Smooth muscle cell (in vitro differentiated cells): ENCODE results near the gene GLT6D1. TPM values are rescaled to one million over a fixed set of nuclear protein-coding genes. Genes with fewer than 3 reads are reported as not detected.

ENCODE experiments used
- DNase-seq: peaks from one replicate; lab custom pipeline; 2025; ENCODE audit not compliant: unreplicated experiment; lab: John Stamatoyannopoulos, UW
- H2AFZ ChIP-seq: fragments of 200-600 bp; sonication (generic); 2 replicates; pipeline ENCODE4 v1.6.0; 2016; ENCODE audit warnings: antibody characterized with exemption, low read depth, mild to moderate bottlenecking
- H3F3A ChIP-seq: fragments of 200-600 bp; sonication (generic); 2 replicates; pipeline ENCODE4 v1.6.0; 2017; ENCODE audit warnings: antibody characterized with exemption, low read depth
- H3K27ac ChIP-seq: fragments of 200-600 bp; sonication (generic); 2 replicates; pipeline ENCODE4 v1.5.1; 2016; ENCODE audit warnings: low read depth, mild to moderate bottlenecking
- H3K27me3 ChIP-seq: fragments of 200-600 bp; sonication (generic); 2 replicates; pipeline ENCODE4 v1.6.1; 2016; ENCODE audit warnings: low read depth, mild to moderate bottlenecking
- H3K36me3 ChIP-seq: fragments of 200-600 bp; sonication (generic); 2 replicates; pipeline ENCODE4 v1.5.1; 2016; ENCODE audit warnings: low read depth
- H3K4me1 ChIP-seq: fragments of 200-600 bp; sonication (generic); 2 replicates; pipeline ENCODE4 v1.5.1; 2016; ENCODE audit warnings: low read depth
- H3K4me2 ChIP-seq: fragments of 200-600 bp; sonication (generic); 2 replicates; pipeline ENCODE4 v1.6.0; 2016; ENCODE audit warnings: mild to moderate bottlenecking
- H3K4me3 ChIP-seq: fragments of 200-600 bp; sonication (generic); 2 replicates; pipeline ENCODE4 v1.5.1; 2016; ENCODE audit warnings: mild to moderate bottlenecking
- H3K79me2 ChIP-seq: fragments of 200-600 bp; sonication (generic); 2 replicates; pipeline ENCODE4 v1.6.0; 2016; ENCODE audit warnings: low read depth, mild to moderate bottlenecking
- H3K9ac ChIP-seq: fragments of 200-600 bp; sonication (generic); 2 replicates; pipeline ENCODE4 v1.6.0; 2016; ENCODE audit warnings: low read depth
- H3K9me3 ChIP-seq: fragments of 200-600 bp; sonication (generic); replicated peaks from 2 replicates; pipeline ENCODE4 v1.5.1; 2016; ENCODE audit warnings: low read depth
- H4K20me1 ChIP-seq: fragments of 200-600 bp; sonication (generic); 2 replicates; pipeline ENCODE4 v1.6.0; 2016; ENCODE audit warnings: low read depth
- WGBS: methylation state at CpG from one replicate; pipeline ENCODE4 v1.1.7; 2016; ENCODE audit warnings: low lambda C conversion rate; 5-methylcytosine and 5-hydroxymethylcytosine counted together
- polyA plus RNA-seq: library from polyadenylated mRNA; unstranded; fragments of >200 nt; fragmentation: Nextera tagmentation; extraction: Ambion mirVana; gene quantifications from 2 replicates; pipeline ENCODE4 v1.2.1, GENCODE V29; 2016
- total RNA-seq: library from RNA; depleted of rRNA; stranded (reverse); fragments of >200 nt; gene quantifications from 2 replicates; pipeline ENCODE4 v1.2.3, GENCODE V29; 2014
- TF ChIP-seq, protein P1 (sequence below): fragments of 200-600 bp; sonication (generic); IDR thresholded peaks from 2 replicates; pipeline ENCODE4 v1.5.1; 2017; ENCODE audit warnings: borderline replicate concordance, mild to moderate bottlenecking, antibody characterized with exemption; ENCODE audit not compliant: insufficient read depth, poor library complexity, severe bottlenecking

The GLT6D1 gene
- total and polyA plus RNA-seq, 2 experiments from 2014 or later = not detected

DNA sequence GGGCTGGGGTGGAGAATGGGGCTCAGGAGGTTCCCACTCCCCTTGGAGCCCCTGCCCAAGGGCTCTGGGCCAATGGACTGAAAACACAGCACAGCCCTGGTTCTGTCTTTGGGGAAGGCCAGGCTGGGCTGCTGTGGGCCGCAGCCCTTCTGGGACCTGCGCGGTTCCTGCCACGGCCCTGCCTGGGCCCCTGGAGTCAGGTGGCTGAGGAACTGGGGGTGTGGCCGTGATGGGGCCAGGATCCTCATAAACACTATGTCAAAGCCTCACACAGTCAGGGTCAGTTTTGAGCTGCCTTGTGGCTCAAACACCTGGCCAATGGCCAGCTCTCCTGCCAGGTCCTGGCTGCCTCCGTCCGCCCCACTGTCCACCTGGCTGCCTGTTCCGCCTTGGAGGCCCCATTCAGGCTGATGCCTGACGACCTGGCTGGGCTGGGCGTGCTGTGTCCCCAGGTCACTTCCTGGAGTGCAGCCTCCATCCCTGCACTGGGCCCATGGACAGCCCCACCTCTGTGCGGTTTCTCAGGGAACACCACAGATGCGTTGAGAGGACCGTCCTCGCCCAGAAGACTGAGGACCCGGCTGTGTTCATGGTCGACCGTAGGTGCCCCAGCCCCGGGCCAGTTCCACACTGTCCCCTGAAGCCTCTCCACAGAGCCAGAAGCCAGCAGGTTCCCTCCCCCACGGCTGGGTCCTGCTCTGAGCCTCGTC, 50.3 kb downstream of the GLT6D1 start:
- DNase-seq = no peak
- H3K4me3 ChIP-seq = no peak overlapping the region
- H3K27me3 ChIP-seq = no peaks in the 10 kb centered on the region
- H3K36me3 ChIP-seq = no peaks in the 10 kb centered on the region
- H3F3A ChIP-seq = no peaks in the 10 kb centered on the region
- no peaks in the 10 kb centered on the region for H3K4me1 ChIP-seq
- TF ChIP-seq, protein P1, sequence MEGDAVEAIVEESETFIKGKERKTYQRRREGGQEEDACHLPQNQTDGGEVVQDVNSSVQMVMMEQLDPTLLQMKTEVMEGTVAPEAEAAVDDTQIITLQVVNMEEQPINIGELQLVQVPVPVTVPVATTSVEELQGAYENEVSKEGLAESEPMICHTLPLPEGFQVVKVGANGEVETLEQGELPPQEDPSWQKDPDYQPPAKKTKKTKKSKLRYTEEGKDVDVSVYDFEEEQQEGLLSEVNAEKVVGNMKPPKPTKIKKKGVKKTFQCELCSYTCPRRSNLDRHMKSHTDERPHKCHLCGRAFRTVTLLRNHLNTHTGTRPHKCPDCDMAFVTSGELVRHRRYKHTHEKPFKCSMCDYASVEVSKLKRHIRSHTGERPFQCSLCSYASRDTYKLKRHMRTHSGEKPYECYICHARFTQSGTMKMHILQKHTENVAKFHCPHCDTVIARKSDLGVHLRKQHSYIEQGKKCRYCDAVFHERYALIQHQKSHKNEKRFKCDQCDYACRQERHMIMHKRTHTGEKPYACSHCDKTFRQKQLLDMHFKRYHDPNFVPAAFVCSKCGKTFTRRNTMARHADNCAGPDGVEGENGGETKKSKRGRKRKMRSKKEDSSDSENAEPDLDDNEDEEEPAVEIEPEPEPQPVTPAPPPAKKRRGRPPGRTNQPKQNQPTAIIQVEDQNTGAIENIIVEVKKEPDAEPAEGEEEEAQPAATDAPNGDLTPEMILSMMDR = no peak
- WGBS = 91% methylated on average over 16 of the region's 20 CpGs
- H2AFZ ChIP-seq = no peak overlapping the region
- no peak overlapping the region for H3K4me2 ChIP-seq
- H3K9me3 ChIP-seq = no peaks in the 10 kb centered on the region
- H3K79me2 ChIP-seq = no peaks in the 10 kb centered on the region
- H3K9ac ChIP-seq = no peak overlapping the region
- H4K20me1 ChIP-seq = no peaks in the 10 kb centered on the region
- H3K27ac ChIP-seq = no peak overlapping the region

DNA sequence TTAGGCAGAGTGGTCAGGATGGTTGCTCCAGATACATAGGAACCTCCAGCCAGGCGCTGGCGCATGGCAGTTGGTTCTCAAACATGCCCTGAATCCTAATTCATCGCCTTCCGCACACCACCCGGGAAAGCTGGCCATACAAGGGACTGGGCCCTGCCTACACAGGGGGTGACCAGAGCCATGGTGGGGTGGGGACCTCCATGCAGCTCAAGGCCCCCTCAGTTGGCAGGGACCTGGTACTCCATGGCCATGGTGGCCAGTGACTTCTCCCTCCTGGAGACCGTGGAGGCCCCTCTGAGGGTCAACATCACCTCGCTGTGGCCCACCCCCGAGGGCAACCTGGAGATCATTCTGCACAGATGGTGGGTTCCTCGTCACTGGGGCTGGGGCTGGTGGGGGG, 51.0 kb downstream of the GLT6D1 start:
- Histone ChIP-seq H2AFZ (no peak overlapping the region), H3K4me2 (no peak overlapping the region), H3K36me3 (no peaks in the 10 kb centered on the region), H4K20me1 (no peaks in the 10 kb centered on the region), H3F3A (no peaks in the 10 kb centered on the region), H3K4me3 (no peak overlapping the region), H3K79me2 (no peaks in the 10 kb centered on the region), H3K27ac (no peak overlapping the region), H3K4me1 (no peaks in the 10 kb centered on the region), H3K27me3 (no peaks in the 10 kb centered on the region), H3K9ac (no peak overlapping the region), H3K9me3 (no peaks in the 10 kb centered on the region)
- WGBS = 96% methylated on average over 9 of the region's 9 CpGs
- DNase-seq = no peak
- TF ChIP-seq, protein P1 = no peak

DNA sequence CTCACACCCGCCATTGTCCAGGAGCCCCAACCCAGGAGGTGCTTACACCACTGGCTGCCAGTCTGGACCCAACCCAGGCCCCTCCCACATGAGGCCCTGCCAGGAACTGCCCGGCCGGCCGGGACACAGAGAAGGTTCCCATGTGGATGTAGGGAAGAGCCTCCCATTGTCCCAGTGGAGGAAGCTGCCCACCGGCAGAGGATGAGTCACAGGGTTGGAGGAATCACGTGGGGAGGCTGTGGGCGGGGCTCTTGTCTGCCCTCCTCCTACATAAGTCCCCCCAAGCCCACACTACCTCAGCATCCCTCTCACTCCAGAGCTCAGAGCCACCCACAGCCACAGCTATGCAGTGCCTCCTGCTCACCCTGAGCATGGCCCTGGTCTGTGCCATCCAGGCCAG, 51.7 kb downstream of the GLT6D1 start:
- Histone ChIP-seq H3K27me3 (no peaks in the 10 kb centered on the region), H3F3A (no peaks in the 10 kb centered on the region), H3K79me2 (no peaks in the 10 kb centered on the region), H3K27ac (no peak overlapping the region), H3K36me3 (no peaks in the 10 kb centered on the region), H3K4me2 (no peak overlapping the region), H3K9me3 (no peaks in the 10 kb centered on the region), H2AFZ (no peak overlapping the region), H3K9ac (no peak overlapping the region), H3K4me1 (no peaks in the 10 kb centered on the region), H3K4me3 (no peak overlapping the region), H4K20me1 (no peaks in the 10 kb centered on the region)
- 18% methylated on average over 4 of the region's 7 CpGs for WGBS
- DNase-seq = no peak
- TF ChIP-seq, protein P1 = no peak

DNA sequence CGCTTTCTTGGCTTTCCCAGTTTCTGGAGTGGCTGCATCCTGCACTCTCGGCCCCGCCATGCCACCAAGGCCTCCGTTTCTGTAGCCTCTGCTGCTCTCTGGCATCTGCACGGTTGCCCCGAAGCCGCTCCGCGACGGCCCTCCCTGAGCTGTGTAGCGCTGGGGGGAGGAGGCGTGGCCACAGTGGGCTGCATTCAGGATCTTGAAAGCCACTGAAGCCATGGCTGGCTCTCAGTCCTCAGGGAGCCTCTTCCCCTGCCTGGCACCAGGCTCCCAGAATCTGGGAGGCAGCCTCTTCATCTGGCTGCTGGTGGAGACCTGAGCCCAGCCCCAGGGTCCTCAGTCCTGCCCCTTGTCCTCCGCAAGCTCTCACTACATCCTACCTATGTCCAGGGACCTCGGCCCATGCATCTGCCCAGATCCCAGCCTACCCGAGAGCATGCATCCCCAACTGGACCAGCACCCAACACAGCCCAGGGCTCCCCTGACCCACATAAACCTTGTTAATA, 52.7 kb downstream of the GLT6D1 start:
- H2AFZ ChIP-seq = no peak overlapping the region
- H3K4me3 ChIP-seq = no peak overlapping the region
- H3K9ac ChIP-seq = no peak overlapping the region
- DNase-seq = no peak
- H3K9me3 ChIP-seq = no peaks in the 10 kb centered on the region
- H3K27ac ChIP-seq = no peak overlapping the region
- no peaks in the 10 kb centered on the region for H3K79me2 ChIP-seq
- no peaks in the 10 kb centered on the region for H3K36me3 ChIP-seq
- no peaks in the 10 kb centered on the region for H3F3A ChIP-seq
- H4K20me1 ChIP-seq = no peaks in the 10 kb centered on the region
- no peaks in the 10 kb centered on the region for H3K27me3 ChIP-seq
- no peaks in the 10 kb centered on the region for H3K4me1 ChIP-seq
- no peak overlapping the region for H3K4me2 ChIP-seq
- TF ChIP-seq, protein P1 = no peak
- 88% methylated on average over 15 of the region's 15 CpGs for WGBS
